BE2C (cell line): ENCODE results near the gene TRAIP.
A peak's percentile ranks its signal among the peaks of the same experiment; 100 is the strongest.

ENCODE experiments used
- DNase-seq: peaks from one replicate; pipeline ENCODE4 v3.0.0-alpha.2; 2020
- H3K27me3 ChIP-seq: fragments of 250-450 bp; sonication (Bioruptor Pico); 2 replicates; pipeline ENCODE4 v1.5.1; 2020; ENCODE audit warnings: mild to moderate bottlenecking
- H3K36me3 ChIP-seq: fragments of 250-450 bp; sonication (Bioruptor Pico); 2 replicates; pipeline ENCODE4 v1.5.1; 2020; ENCODE audit warnings: mild to moderate bottlenecking
- H3K4me1 ChIP-seq: fragments of 250-450 bp; sonication (Bioruptor Pico); 2 replicates; pipeline ENCODE4 v1.5.1; 2020
- H3K4me3 ChIP-seq: 2 replicates; pipeline ENCODE4 v1.5.1; 2011; ENCODE audit warnings: low read depth, low read length
- H3K9me3 ChIP-seq: fragments of 250-450 bp; sonication (Bioruptor Pico); 2 replicates; pipeline ENCODE4 v1.5.1; 2020
- TF ChIP-seq, protein P1 (sequence below): IDR thresholded peaks from 2 replicates; pipeline ENCODE4 v1.5.1; 2012; ENCODE audit warnings: mild to moderate bottlenecking, low read depth, low read length

Gene TRAIP

GRCh38 chr3:49791571-49791970, 64.8 kb downstream of the TRAIP start:
- no peaks in the 10 kb centered on the region for H3K27me3 ChIP-seq
- no peak for DNase-seq
- no peak overlapping the region for H3K4me3 ChIP-seq
- H3K9me3 ChIP-seq = no peaks in the 10 kb centered on the region
- TF ChIP-seq, protein P1, sequence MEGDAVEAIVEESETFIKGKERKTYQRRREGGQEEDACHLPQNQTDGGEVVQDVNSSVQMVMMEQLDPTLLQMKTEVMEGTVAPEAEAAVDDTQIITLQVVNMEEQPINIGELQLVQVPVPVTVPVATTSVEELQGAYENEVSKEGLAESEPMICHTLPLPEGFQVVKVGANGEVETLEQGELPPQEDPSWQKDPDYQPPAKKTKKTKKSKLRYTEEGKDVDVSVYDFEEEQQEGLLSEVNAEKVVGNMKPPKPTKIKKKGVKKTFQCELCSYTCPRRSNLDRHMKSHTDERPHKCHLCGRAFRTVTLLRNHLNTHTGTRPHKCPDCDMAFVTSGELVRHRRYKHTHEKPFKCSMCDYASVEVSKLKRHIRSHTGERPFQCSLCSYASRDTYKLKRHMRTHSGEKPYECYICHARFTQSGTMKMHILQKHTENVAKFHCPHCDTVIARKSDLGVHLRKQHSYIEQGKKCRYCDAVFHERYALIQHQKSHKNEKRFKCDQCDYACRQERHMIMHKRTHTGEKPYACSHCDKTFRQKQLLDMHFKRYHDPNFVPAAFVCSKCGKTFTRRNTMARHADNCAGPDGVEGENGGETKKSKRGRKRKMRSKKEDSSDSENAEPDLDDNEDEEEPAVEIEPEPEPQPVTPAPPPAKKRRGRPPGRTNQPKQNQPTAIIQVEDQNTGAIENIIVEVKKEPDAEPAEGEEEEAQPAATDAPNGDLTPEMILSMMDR = no peak
- no peaks in the 10 kb centered on the region for H3K36me3 ChIP-seq
- H3K4me1 ChIP-seq = peaks cover 5% of the 10 kb centered on the region

GRCh38 chr3:49790626-49791411, 65.5 kb downstream of the TRAIP start:
- Histone ChIP-seq H3K9me3 (no peaks in the 10 kb centered on the region), H3K4me3 (no peak overlapping the region), H3K36me3 (no peaks in the 10 kb centered on the region), H3K4me1 (peaks cover 5% of the 10 kb centered on the region), H3K27me3 (no peaks in the 10 kb centered on the region)
- peak; percentile 52 for DNase-seq
- TF ChIP-seq, protein P1 = no peak

- no peak overlapping the region for H3K4me3 ChIP-seq
- TF ChIP-seq, protein P1 = no peak
- H3K27me3 ChIP-seq = no peaks in the 10 kb centered on the region
- no peaks in the 10 kb centered on the region for H3K9me3 ChIP-seq
- DNase-seq = no peak
- H3K36me3 ChIP-seq = no peaks in the 10 kb centered on the region
- peaks cover 5% of the 10 kb centered on the region for H3K4me1 ChIP-seq
Measured at GRCh38 chr3:49788056-49788455, 68.3 kb downstream of the TRAIP start.

- no peak overlapping the region for H3K4me3 ChIP-seq
- TF ChIP-seq, protein P1 = no peak
Measured at GRCh38 chr3:49787536-49787935, 68.8 kb downstream of the TRAIP start.

GRCh38 chr3:49787182-49787464, 69.2 kb downstream of the TRAIP start:
- Histone ChIP-seq H3K4me3 (peak overlapping the region; percentile 70; the same call in 1 of the 2 replicates), H3K36me3 (0 out of 2 replicates have a peak, but pooled peaks cover 3% of the 10 kb centered on the region), H3K9me3 (no peaks in the 10 kb centered on the region), H3K4me1 (peaks cover 5% of the 10 kb centered on the region), H3K27me3 (no peaks in the 10 kb centered on the region)
- no peak for DNase-seq
- TF ChIP-seq, protein P1 = no peak

More at GRCh38 chr3:49787536-49787935, 68.8 kb downstream of the TRAIP start:
- Histone ChIP-seq H3K9me3 (no peaks in the 10 kb centered on the region), H3K27me3 (no peaks in the 10 kb centered on the region), H3K4me1 (peaks cover 5% of the 10 kb centered on the region), H3K36me3 (no peaks in the 10 kb centered on the region)
- DNase-seq = no peak

DNA sequence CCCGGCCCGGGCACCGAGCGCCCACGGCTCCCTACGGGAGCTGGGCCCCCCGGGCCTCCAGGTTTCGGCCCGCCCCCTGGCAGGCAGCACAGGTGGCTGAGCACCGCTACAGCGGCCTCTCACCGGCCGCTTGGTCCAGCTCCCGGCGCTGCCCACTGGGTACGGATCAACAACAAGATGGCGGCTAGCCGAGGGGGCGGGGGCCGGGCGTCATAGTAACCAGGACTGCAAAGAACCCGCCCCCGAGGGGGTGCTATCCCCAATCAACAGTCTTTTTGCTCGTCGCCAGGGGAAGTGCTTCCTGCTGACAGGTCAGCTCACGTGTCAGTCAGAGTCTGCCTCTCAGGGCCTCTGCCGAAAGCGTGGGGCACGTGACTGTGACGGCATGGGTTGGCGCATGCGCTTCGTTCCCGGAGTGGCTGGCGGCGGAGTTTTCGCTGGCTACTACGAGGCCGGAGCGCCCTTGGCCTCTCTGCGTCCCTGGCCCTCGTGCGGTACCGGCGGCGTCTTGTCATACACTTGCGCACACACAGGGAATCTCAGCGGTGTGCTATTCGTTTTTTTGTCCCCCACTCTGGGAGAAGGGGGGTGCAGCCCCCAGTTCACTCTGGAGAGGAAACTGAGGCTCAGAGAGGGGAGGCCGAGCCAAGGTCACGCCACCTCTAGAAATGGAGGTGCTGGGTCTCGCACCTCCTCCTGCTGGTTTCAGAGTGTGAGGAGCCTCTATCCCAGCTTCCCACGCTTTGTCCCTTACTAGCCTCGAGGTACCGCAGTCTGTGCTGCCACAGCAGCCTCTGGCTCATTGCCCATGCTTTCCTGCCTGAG, 69.8 kb downstream of the TRAIP start, which contains the start of gene IP6K1:
Gene IP6K1, minus strand, starts transcription at position 186 of the 825 bp plus-strand sequence. CDS start 38,502 bp downstream, outside the sequence.
- no peaks in the 10 kb centered on the region for H3K9me3 ChIP-seq
- peak; percentile 98 for DNase-seq
- peaks cover 5% of the 10 kb centered on the region for H3K4me1 ChIP-seq
- no peaks in the 10 kb centered on the region for H3K27me3 ChIP-seq
- H3K4me3 ChIP-seq = peak within 1 kb of the TSS; percentile 70
- 0 out of 2 replicates have a peak, but pooled peaks cover 3% of the 10 kb centered on the region for H3K36me3 ChIP-seq
- TF ChIP-seq, protein P1 = no peak
